GM23248 (cell line): ENCODE data around the gene CYTH2.

Experiments
- EZH2 ChIP-seq: fragments of 200-600 bp; sonication (generic); IDR thresholded peaks from 2 replicates; pipeline ENCODE4 v1.6.1; 2018; ENCODE audit warnings: antibody characterized with exemption, mild to moderate bottlenecking; ENCODE audit not compliant: insufficient read depth, poor library complexity, severe bottlenecking
- EZH2phosphoT487 ChIP-seq: fragments of 200-600 bp; sonication (generic); IDR thresholded peaks from 2 replicates; pipeline ENCODE4 v1.6.1; 2018; ENCODE audit warnings: antibody characterized with exemption, moderate library complexity, mild to moderate bottlenecking, low read depth; ENCODE audit not compliant: insufficient read depth

DNA sequence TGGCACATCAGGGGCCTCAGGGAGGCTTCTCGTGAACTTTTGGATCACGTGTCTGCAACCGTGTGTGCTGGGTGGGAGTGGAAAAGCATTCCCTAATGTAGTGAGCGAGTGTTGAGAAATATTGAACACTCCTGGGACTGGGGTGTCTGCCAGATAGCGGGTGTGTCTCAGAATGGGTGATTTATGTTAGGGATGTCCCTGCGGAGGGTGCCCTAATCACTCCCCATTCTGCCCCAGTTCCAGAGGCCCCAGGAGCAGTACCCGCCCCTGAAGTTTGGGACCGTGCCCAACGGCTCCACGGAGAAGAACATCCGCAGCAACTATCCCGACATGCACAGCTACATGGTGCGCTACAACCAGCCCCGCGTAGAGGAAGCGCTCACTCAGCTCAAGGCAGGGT is 47.6 kb upstream of the CYTH2 start:
- no peak for TF ChIP-seq EZH2
- no peak for TF ChIP-seq EZH2phosphoT487
